ENCODE measurements around the gene SOBP. TPM values are rescaled to one million over a fixed set of nuclear protein-coding genes. Genes with fewer than 3 reads are reported as not detected.

Gene SOBP
- total RNA-seq (1.3 and 1.5 TPM in 2 replicates), polyA plus RNA-seq (0.82 and 0.87 TPM in 2 replicates), polyA minus RNA-seq (0.34 and 3.4 TPM in 2 replicates)
- 2.7 TPM for total RNA-seq (2013)

- ATAC-seq (ENCODE audit: low read depth) (peak; percentile 65), DNase-seq (peak; percentile 77)
- H3K4me3 Mint-ChIP-seq = peak within 1 kb of the TSS; percentile 93
- peak within 1 kb of the TSS; percentile 57 for H3K27ac Mint-ChIP-seq
- Histone ChIP-seq H3K27me3 (replicated peaks in 1 of 4; ENCODE audit: control extremely low read depth in 1 of 4, control insufficient read depth in 3 of 4, insufficient read depth in 4 of 4, low read length in 3 of 4) (peaks cover 4 to 63% (median 49%) of the 10 kb centered on the region in 4 experiments), H4K20me1 (ENCODE audit: control insufficient read depth, insufficient read depth, low read length, poor library complexity, severe bottlenecking) (no peaks in the 10 kb centered on the region), H3K36me3 (replicated peaks in 1 of 2; ENCODE audit: control extremely low read depth in 1 of 2, control insufficient read depth in 1 of 2, extremely low read depth in 1 of 2, insufficient read depth in 2 of 2, low read length in 1 of 2) (no peaks in the 10 kb centered on the region), H3K4me3 (ENCODE audit: control extremely low read depth in 1 of 5, extremely low read depth in 1 of 5, insufficient read depth in 1 of 5, low read depth in 2 of 5, low read length in 4 of 5) (peak within 1 kb of the TSS; percentile 51 to 78 (median 75)), H3K79me2 (ENCODE audit: control insufficient read depth, insufficient read depth, low read length) (no peaks in the 10 kb centered on the region), H3K9ac (ENCODE audit: low read length) (peak within 1 kb of the TSS; percentile 71), H3K4me2 (replicated peaks; ENCODE audit: low read depth, low read length, poor library complexity, severe bottlenecking) (peak within 1 kb of the TSS; percentile 92), H3K9me3 (ENCODE audit: control extremely low read depth in 1 of 3, control insufficient read depth in 2 of 3, insufficient read depth in 1 of 3, low read length in 2 of 3) (peaks cover 0 to 9% (median 0%) of the 10 kb centered on the region in 3 donors), H3K27ac (ENCODE audit: low read length in 2 of 2) (no peak within 1 kb of the TSS), H3K4me1 (ENCODE audit: control insufficient read depth in 2 of 2, insufficient read depth in 2 of 2, low read length in 2 of 2) (peaks cover 33 to 40% of the 10 kb centered on the region in 2 donors), H2AFZ (ENCODE audit: insufficient read depth, low read depth, low read length, poor library complexity, severe bottlenecking) (peak within 1 kb of the TSS; percentile 91)
- peaks cover 31% of the 10 kb centered on the region for H3K27me3 Mint-ChIP-seq
- ChIA-PET CTCF (interaction anchor here (1.2 to 2.8 kb wide), 5 partner anchors 11 to 184 kb away, joined by 3 to 10 read pairs (median 6); partner anchors contain the start of gene PDSS2), POLR2A (interaction anchor here (0.6 to 2.2 kb wide), 3 partner anchors 30 to 218 kb away, joined by 5 to 12 read pairs (median 9); partner anchors contain the start of gene PDSS2)
- no peaks in the 10 kb centered on the region for H3K9me3 Mint-ChIP-seq (ENCODE audit: insufficient read depth)
- intact Hi-C loops (cut with micrococcal nuclease) = loop anchor here (1.0 to 10.0 kb wide), 6 partner anchors 31 to 373 kb away; partner anchors contain the start of genes BEND3 and PDSS2
- peaks cover 32% of the 10 kb centered on the region for H3K4me1 Mint-ChIP-seq
- WGBS (ENCODE audit: insufficient coverage) = under 1% methylated on average over 101 of the region's 130 CpGs
- TF ChIP-seq EZH2 (IDR thresholded peaks at IDR 0.05; ENCODE audit: borderline replicate concordance, insufficient read depth, low read depth, low read length, poor library complexity, severe bottlenecking) = no peak
- TF ChIP-seq CTCF (IDR thresholded peaks at IDR 0.05) = no peak
Measured at GRCh38 chr6:107489636-107490565, at the start of gene SOBP. TSS of gene SOBP (plus strand) at chr6:107490117. CDS start at chr6:107490617, 500 bp downstream.
